SK-N-SH (cell line): Measurements from ENCODE around the gene KRT24.

ENCODE experiments used
- TF ChIP-seq, protein P1 (sequence below): fragments of 200-600 bp; sonication (generic); IDR thresholded peaks from 2 replicates; pipeline ENCODE4 v1.6.1; 2017; ENCODE audit warnings: antibody characterized with exemption, mild to moderate bottlenecking, moderate library complexity
- TF ChIP-seq, protein P2 (sequence below): IDR thresholded peaks from 2 replicates; pipeline ENCODE4; 2012

DNA sequence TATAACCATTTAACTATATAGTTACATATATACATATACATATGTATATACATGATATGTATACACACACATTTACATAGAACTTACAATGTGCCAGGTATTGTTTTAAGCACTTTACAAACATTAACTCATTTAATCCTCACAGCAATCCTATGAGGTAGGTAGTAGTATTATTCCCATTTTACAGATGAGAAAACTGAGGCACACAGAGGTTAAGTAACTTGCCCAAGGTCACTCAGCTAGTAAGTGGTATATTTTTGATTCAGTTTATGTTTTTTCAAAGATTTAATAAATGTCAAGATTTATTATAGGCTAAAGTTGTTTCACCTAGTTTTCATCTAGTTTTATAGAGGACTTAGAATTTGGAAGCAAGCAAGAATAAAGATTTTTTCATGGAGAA is 45.2 kb downstream of the KRT24 start:
- TF ChIP-seq, protein P1, sequence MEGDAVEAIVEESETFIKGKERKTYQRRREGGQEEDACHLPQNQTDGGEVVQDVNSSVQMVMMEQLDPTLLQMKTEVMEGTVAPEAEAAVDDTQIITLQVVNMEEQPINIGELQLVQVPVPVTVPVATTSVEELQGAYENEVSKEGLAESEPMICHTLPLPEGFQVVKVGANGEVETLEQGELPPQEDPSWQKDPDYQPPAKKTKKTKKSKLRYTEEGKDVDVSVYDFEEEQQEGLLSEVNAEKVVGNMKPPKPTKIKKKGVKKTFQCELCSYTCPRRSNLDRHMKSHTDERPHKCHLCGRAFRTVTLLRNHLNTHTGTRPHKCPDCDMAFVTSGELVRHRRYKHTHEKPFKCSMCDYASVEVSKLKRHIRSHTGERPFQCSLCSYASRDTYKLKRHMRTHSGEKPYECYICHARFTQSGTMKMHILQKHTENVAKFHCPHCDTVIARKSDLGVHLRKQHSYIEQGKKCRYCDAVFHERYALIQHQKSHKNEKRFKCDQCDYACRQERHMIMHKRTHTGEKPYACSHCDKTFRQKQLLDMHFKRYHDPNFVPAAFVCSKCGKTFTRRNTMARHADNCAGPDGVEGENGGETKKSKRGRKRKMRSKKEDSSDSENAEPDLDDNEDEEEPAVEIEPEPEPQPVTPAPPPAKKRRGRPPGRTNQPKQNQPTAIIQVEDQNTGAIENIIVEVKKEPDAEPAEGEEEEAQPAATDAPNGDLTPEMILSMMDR: no peak
- TF ChIP-seq, protein P2, sequence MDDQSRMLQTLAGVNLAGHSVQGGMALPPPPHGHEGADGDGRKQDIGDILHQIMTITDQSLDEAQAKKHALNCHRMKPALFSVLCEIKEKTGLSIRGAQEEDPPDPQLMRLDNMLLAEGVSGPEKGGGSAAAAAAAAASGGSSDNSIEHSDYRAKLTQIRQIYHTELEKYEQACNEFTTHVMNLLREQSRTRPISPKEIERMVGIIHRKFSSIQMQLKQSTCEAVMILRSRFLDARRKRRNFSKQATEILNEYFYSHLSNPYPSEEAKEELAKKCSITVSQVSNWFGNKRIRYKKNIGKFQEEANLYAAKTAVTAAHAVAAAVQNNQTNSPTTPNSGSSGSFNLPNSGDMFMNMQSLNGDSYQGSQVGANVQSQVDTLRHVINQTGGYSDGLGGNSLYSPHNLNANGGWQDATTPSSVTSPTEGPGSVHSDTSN: no peak
